ENCODE measurements around the gene TSC2. TPM values are rescaled to one million over a fixed set of nuclear protein-coding genes. Genes with fewer than 3 reads are reported as not detected.

The TSC2 gene
- total RNA-seq, 1 donor from 2014 or later: 215 TPM

DNA sequence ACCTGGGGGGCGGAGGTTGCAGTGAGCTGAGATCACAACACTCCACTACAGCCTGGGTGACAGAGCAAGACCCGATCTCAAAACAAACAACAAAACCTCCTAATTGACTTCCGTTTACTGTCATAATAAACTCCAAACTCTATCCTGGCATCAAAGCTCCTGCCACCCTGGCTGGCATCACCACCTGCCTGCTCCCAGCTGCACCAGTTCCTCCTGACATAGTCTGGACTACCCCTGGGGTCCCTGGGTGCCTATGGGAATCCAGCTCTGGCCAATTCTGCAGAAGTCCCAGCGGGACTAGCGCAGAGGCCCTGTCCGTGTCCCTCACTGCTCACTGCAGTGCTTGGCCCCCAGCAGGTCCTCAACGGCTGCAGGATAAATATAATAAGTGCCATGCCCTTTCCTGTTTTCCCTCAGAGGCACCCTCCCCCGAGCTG, 874 bp upstream of the TSC2 start:
- Mint-ChIP-seq H3K27ac (ENCODE audit: unreplicated experiment) (no peak overlapping the region), H3K4me1 (ENCODE audit: low read depth, unreplicated experiment) (peaks cover 9% of the 10 kb centered on the region), H3K9me3 (ENCODE audit: unreplicated experiment) (peaks cover 13% of the 10 kb centered on the region), H3K4me3 (ENCODE audit: unreplicated experiment) (peak overlapping the region; percentile 89), H3K27me3 (ENCODE audit: unreplicated experiment) (peaks cover 2% of the 10 kb centered on the region), H3K36me3 (ENCODE audit: unreplicated experiment) (no peaks in the 10 kb centered on the region)
- no peak for DNase-seq
- TF ChIP-seq, protein P1, sequence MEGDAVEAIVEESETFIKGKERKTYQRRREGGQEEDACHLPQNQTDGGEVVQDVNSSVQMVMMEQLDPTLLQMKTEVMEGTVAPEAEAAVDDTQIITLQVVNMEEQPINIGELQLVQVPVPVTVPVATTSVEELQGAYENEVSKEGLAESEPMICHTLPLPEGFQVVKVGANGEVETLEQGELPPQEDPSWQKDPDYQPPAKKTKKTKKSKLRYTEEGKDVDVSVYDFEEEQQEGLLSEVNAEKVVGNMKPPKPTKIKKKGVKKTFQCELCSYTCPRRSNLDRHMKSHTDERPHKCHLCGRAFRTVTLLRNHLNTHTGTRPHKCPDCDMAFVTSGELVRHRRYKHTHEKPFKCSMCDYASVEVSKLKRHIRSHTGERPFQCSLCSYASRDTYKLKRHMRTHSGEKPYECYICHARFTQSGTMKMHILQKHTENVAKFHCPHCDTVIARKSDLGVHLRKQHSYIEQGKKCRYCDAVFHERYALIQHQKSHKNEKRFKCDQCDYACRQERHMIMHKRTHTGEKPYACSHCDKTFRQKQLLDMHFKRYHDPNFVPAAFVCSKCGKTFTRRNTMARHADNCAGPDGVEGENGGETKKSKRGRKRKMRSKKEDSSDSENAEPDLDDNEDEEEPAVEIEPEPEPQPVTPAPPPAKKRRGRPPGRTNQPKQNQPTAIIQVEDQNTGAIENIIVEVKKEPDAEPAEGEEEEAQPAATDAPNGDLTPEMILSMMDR (IDR thresholded peaks at IDR 0.05; ENCODE audit: partially characterized antibody, unreplicated experiment): no peak

DNA sequence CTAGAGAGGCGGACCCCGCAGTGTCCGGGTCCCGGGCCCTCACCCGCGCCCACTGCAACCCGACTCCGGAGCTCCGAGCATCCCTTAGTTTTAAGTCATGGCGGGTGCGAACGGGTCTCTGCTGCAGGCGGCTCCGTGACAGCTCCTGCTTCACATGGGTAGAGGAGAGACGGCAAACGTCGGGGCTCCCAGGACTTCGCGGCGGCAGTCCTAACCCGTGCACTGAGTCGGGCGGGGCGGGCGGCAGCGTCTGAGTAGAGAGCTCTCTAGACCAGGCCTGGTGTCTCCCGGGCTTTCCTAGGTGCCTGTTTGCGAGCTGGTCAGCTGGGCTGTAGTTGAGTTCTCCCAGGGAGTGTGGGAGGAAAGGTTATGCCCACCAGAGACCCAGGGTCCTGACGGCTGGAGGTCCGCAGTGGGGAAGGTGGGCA, 345 bp downstream of the TSC2 start:
- Mint-ChIP-seq H3K4me1 (ENCODE audit: low read depth, unreplicated experiment) (peaks cover 9% of the 10 kb centered on the region), H3K36me3 (ENCODE audit: unreplicated experiment) (no peaks in the 10 kb centered on the region), H3K27ac (ENCODE audit: unreplicated experiment) (no peak overlapping the region), H3K27me3 (ENCODE audit: unreplicated experiment) (peaks cover 2% of the 10 kb centered on the region), H3K4me3 (ENCODE audit: unreplicated experiment) (peak overlapping the region; percentile 92), H3K9me3 (ENCODE audit: unreplicated experiment) (peaks cover 12% of the 10 kb centered on the region)
- TF ChIP-seq, protein P1 (IDR thresholded peaks at IDR 0.05; ENCODE audit: partially characterized antibody, unreplicated experiment): no peak
- no peak for DNase-seq

DNA sequence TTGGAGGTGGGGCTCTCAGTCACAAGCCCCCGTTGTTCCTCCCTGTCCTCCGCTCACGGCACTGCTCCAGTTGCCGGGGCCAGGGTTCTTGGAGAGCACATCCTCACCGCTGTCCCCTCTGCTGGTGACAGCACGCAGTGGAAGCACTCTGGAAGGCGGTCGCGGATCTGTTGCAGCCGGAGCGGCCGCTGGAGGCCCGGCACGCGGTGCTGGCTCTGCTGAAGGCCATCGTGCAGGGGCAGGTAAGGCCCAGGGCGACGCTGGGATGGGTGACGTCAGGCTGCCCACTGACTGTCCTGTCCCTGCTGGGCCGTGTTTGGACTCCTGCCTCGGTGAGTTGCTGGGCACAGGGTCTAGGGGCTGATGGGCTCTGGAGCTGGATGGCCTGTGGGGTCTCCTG, 5.4 kb downstream of the TSC2 start:
- no peak overlapping the region for H3K27ac Mint-ChIP-seq (ENCODE audit: unreplicated experiment)
- H3K4me3 Mint-ChIP-seq (ENCODE audit: unreplicated experiment): no peak overlapping the region
- DNase-seq: no peak
- H3K27me3 Mint-ChIP-seq (ENCODE audit: unreplicated experiment): peaks cover 2% of the 10 kb centered on the region
- H3K4me1 Mint-ChIP-seq (ENCODE audit: low read depth, unreplicated experiment): peaks cover 7% of the 10 kb centered on the region
- TF ChIP-seq, protein P1 (IDR thresholded peaks at IDR 0.05; ENCODE audit: partially characterized antibody, unreplicated experiment): no peak
- H3K9me3 Mint-ChIP-seq (ENCODE audit: unreplicated experiment): peaks cover 15% of the 10 kb centered on the region
- H3K36me3 Mint-ChIP-seq (ENCODE audit: unreplicated experiment): no peaks in the 10 kb centered on the region

DNA sequence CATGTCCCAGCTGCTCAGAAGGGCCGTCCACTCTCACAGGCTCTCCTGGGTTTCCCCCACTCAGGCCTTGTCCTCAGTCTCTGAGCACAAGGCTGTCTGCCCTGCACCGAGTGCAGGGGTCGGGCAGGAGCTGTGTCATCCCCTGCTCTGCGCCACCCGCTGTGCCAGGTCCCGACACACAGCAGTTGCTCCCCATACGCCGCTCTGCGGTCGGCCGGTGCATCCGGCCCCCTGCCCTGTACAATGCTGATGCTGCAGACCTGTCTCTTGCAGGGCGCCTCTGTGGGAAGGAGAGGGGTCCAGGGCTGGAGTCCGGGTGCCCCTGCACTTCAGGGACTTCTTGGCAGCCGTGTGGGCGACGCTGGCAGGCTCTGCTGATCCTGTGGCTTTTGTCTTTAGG, 6.1 kb downstream of the TSC2 start:
- TF ChIP-seq, protein P1 (IDR thresholded peaks at IDR 0.05; ENCODE audit: partially characterized antibody, unreplicated experiment): no peak
- H3K27ac Mint-ChIP-seq (ENCODE audit: unreplicated experiment): no peak overlapping the region
- peaks cover 4% of the 10 kb centered on the region for H3K27me3 Mint-ChIP-seq (ENCODE audit: unreplicated experiment)
- H3K4me3 Mint-ChIP-seq (ENCODE audit: unreplicated experiment): no peak overlapping the region
- peaks cover 3% of the 10 kb centered on the region for H3K4me1 Mint-ChIP-seq (ENCODE audit: low read depth, unreplicated experiment)
- H3K9me3 Mint-ChIP-seq (ENCODE audit: unreplicated experiment): peaks cover 15% of the 10 kb centered on the region
- H3K36me3 Mint-ChIP-seq (ENCODE audit: unreplicated experiment): no peaks in the 10 kb centered on the region
- DNase-seq: no peak

DNA sequence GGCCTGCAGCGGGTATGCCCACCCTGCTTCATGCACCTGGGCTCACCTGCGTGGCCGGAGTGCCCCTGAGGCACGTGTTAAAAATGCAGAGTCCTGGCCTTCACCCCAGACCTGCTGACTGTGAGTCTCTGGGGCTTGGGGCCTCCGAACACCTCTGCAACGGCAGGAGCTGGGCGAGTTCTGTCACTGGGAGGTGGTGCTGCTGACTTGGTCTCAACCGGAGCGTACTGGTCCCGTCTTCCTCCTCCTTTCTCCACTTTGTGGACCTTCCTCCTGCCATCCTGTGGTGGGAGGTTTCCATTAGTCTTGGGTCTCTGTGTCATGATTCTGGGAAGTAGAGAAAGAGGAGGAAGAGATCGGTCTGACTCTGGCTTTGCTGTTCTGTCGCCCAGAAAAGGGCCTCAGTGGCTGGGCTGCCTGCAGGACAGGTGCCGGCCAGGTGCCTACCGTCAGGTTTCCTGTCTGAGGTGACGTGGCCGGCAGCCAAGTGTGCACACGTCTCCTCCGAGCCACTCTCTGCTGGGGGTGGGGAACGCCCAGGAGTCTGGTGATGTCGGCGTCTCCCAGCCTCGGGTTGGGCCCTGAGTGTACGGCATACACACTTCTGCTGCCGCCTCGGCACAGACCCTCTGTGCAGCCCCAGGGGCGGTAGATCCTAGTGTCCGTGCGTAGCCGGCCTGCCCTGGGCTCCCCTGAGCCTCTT, 6.9 kb downstream of the TSC2 start:
- H3K27ac Mint-ChIP-seq (ENCODE audit: unreplicated experiment): no peak overlapping the region
- H3K27me3 Mint-ChIP-seq (ENCODE audit: unreplicated experiment): peaks cover 4% of the 10 kb centered on the region
- no peak overlapping the region for H3K4me3 Mint-ChIP-seq (ENCODE audit: unreplicated experiment)
- TF ChIP-seq, protein P1 (IDR thresholded peaks at IDR 0.05; ENCODE audit: partially characterized antibody, unreplicated experiment): no peak
- DNase-seq: no peak
- H3K36me3 Mint-ChIP-seq (ENCODE audit: unreplicated experiment): no peaks in the 10 kb centered on the region
- peaks cover 15% of the 10 kb centered on the region for H3K9me3 Mint-ChIP-seq (ENCODE audit: unreplicated experiment)
- H3K4me1 Mint-ChIP-seq (ENCODE audit: low read depth, unreplicated experiment): peaks cover 3% of the 10 kb centered on the region

Data from glutamatergic neuron (in vitro differentiated cells).